H9 (cell line): ENCODE data around the gene CMSS1. TPM values are rescaled to one million over a fixed set of nuclear protein-coding genes. Genes with fewer than 3 reads are reported as not detected.

Experiments used
- DNase-seq: peaks from one replicate; pipeline ENCODE4 v3.0.0-alpha.2; 2017
- H2AFZ ChIP-seq: one replicate; pipeline ENCODE4 v1.6.1; 2013; ENCODE audit warnings: mild to moderate bottlenecking, low read length, control low read depth, moderate library complexity
- H2AK5ac ChIP-seq: 2 replicates; pipeline ENCODE4 v1.6.1; 2013; ENCODE audit warnings: low read length, control low read depth, mixed read lengths; ENCODE audit not compliant: insufficient read length
- H2BK120ac ChIP-seq: one replicate; pipeline ENCODE4 v1.6.1; 2013; ENCODE audit warnings: low read depth, mild to moderate bottlenecking, low read length, control low read depth, inconsistent platforms; ENCODE audit not compliant: poor library complexity, severe bottlenecking
- H2BK12ac ChIP-seq: 2 replicates; pipeline ENCODE4 v1.6.1; 2013; ENCODE audit warnings: low read length, control low read depth, mixed read lengths, low read depth; ENCODE audit not compliant: insufficient read length
- H2BK15ac ChIP-seq: 2 replicates; pipeline ENCODE4 v1.6.1; 2013; ENCODE audit warnings: low read depth, low read length, control low read depth
- H2BK20ac ChIP-seq: one replicate; pipeline ENCODE4 v1.6.1; 2013; ENCODE audit warnings: low read depth, mild to moderate bottlenecking, low read length, control low read depth, inconsistent platforms; ENCODE audit not compliant: poor library complexity, severe bottlenecking
- H2BK5ac ChIP-seq: 2 replicates; pipeline ENCODE4 v1.6.1; 2013; ENCODE audit warnings: low read length, control low read depth, mixed read lengths; ENCODE audit not compliant: insufficient read length
- H3K14ac ChIP-seq: 2 replicates; pipeline ENCODE4 v1.6.1; 2013; ENCODE audit warnings: low read length, control low read depth; ENCODE audit not compliant: insufficient read depth
- H3K18ac ChIP-seq: 2 replicates; pipeline ENCODE4 v1.6.1; 2013; ENCODE audit warnings: low read depth, mild to moderate bottlenecking, mixed read lengths, low read length, control low read depth; ENCODE audit not compliant: insufficient read length
- H3K23ac ChIP-seq: 2 replicates; pipeline ENCODE4 v1.6.1; 2013; ENCODE audit warnings: low read length, control low read depth, mixed read lengths, low read depth; ENCODE audit not compliant: insufficient read length
- H3K23me2 ChIP-seq: 2 replicates; pipeline ENCODE4 v1.6.1; 2013; ENCODE audit warnings: low read depth, mild to moderate bottlenecking, mixed read lengths, low read length, control low read depth; ENCODE audit not compliant: insufficient read length, poor library complexity, severe bottlenecking
- H3K27ac ChIP-seq: 2 replicates; pipeline ENCODE4 v1.5.1; 2013; ENCODE audit warnings: low read length, control low read depth, mixed read lengths, low read depth; ENCODE audit not compliant: insufficient read length
- H3K27me3 ChIP-seq: 2 replicates; pipeline ENCODE4 v1.6.1; 2013; ENCODE audit warnings: low read length, control low read depth, inconsistent platforms; ENCODE audit not compliant: insufficient read depth
- H3K4ac ChIP-seq: 2 replicates; pipeline ENCODE4 v1.6.1; 2013; ENCODE audit warnings: low read depth, mild to moderate bottlenecking, control low read depth, inconsistent platforms, low read length, moderate library complexity
- H3K4me1 ChIP-seq: 2 replicates; pipeline ENCODE4 v1.6.1; 2013; ENCODE audit warnings: low read length, control low read depth, inconsistent platforms; ENCODE audit not compliant: insufficient read depth
- H3K4me2 ChIP-seq: 2 replicates; pipeline ENCODE4 v1.6.1; 2013; ENCODE audit warnings: low read length, control low read depth, mixed read lengths; ENCODE audit not compliant: insufficient read length, insufficient read depth
- H3K56ac ChIP-seq: 2 replicates; pipeline ENCODE4 v1.6.1; 2013; ENCODE audit warnings: low read depth, mild to moderate bottlenecking, mixed read lengths, low read length, control low read depth; ENCODE audit not compliant: insufficient read length
- H3K79me1 ChIP-seq: 2 replicates; pipeline ENCODE4 v1.6.1; 2013; ENCODE audit warnings: low read depth, mild to moderate bottlenecking, moderate library complexity, low read length, control low read depth, inconsistent platforms; ENCODE audit not compliant: insufficient read depth, poor library complexity, severe bottlenecking
- H3K79me2 ChIP-seq: 2 replicates; pipeline ENCODE4 v1.6.1; 2013; ENCODE audit warnings: low read length, control low read depth, inconsistent platforms; ENCODE audit not compliant: insufficient read depth
- H3K9ac ChIP-seq: 2 replicates; pipeline ENCODE4 v1.6.1; 2013; ENCODE audit warnings: low read length, control low read depth, mixed read lengths; ENCODE audit not compliant: insufficient read length; ENCODE audit errors: extremely low read depth
- H3K9me3 ChIP-seq: one replicate; pipeline ENCODE4 v1.6.1; 2013; ENCODE audit warnings: low read depth, low read length, inconsistent platforms; ENCODE audit not compliant: control insufficient read depth
- H3T11ph ChIP-seq: one replicate; pipeline ENCODE4 v1.6.1; 2013; ENCODE audit warnings: mild to moderate bottlenecking, low read length, control low read depth, inconsistent platforms
- H4K20me1 ChIP-seq: one replicate; pipeline ENCODE4 v1.6.1; 2013; ENCODE audit not compliant: control insufficient read depth, insufficient read length, insufficient read depth
- H4K5ac ChIP-seq: 2 replicates; pipeline ENCODE4 v1.6.1; 2013; ENCODE audit warnings: low read depth, mild to moderate bottlenecking, mixed read lengths, low read length, control low read depth; ENCODE audit not compliant: insufficient read length
- H4K8ac ChIP-seq: replicated peaks from 2 replicates; pipeline ENCODE4 v1.6.1; 2013; ENCODE audit warnings: low read length, control low read depth, mixed read lengths, low read depth; ENCODE audit not compliant: insufficient read length
- H4K91ac ChIP-seq: 2 replicates; pipeline ENCODE4 v1.6.1; 2013; ENCODE audit warnings: low read depth, mild to moderate bottlenecking, moderate library complexity, mixed read lengths, low read length, control low read depth; ENCODE audit not compliant: insufficient read length
- H3K27ac Mint-ChIP-seq, 3 experiments: 2 replicates in 2 of 3; 3 replicates in 1 of 3; pipeline ENCODE4 v1.8.0; 2020 to 2021; ENCODE audit warnings: mixed read lengths in 3 of 3, mild to moderate bottlenecking in 1 of 3, moderate library complexity in 1 of 3
- H3K27me3 Mint-ChIP-seq: 2 replicates; pipeline ENCODE4 v1.8.0; 2021; ENCODE audit warnings: low read depth, mild to moderate bottlenecking, moderate library complexity, mixed read lengths
- H3K36me3 Mint-ChIP-seq, 3 experiments: 2 replicates in 2 of 3; 3 replicates in 1 of 3; pipeline ENCODE4 v1.8.0; 2020 to 2021; ENCODE audit warnings: low read depth in 3 of 3, mixed read lengths in 3 of 3; ENCODE audit not compliant: insufficient read depth in 1 of 3
- H3K4me1 Mint-ChIP-seq, 2 experiments: 2 replicates each; pipeline ENCODE4 v1.8.0; 2020; ENCODE audit warnings: mixed read lengths in 2 of 2
- H3K4me3 Mint-ChIP-seq, 2 experiments: 2 replicates in 1 of 2; 3 replicates in 1 of 2; pipeline ENCODE4 v1.8.0; 2020 to 2021; ENCODE audit warnings: mild to moderate bottlenecking in 2 of 2, mixed read lengths in 2 of 2, moderate library complexity in 1 of 2
- H3K9me3 Mint-ChIP-seq, 2 experiments: 2 replicates in 1 of 2; 3 replicates in 1 of 2; pipeline ENCODE4 v1.8.0; 2020; ENCODE audit warnings: mild to moderate bottlenecking in 2 of 2, mixed read lengths in 2 of 2, moderate library complexity in 1 of 2
- total RNA-seq: library from RNA; stranded (reverse); gene quantifications from 2 replicates; pipeline ENCODE4 v1.2.1, GENCODE V29; 2021
- TF ChIP-seq, protein P1 (sequence below): fragments of 200-600 bp; sonication (generic); conservative IDR thresholded peaks from 3 replicates; pipeline ENCODE4 v1.8.0; 2021; ENCODE audit warnings: antibody characterized with exemption, mild to moderate bottlenecking

The CMSS1 gene
- total RNA-seq, 1 experiment from 2014 or later, result 61.8 TPM

DNA sequence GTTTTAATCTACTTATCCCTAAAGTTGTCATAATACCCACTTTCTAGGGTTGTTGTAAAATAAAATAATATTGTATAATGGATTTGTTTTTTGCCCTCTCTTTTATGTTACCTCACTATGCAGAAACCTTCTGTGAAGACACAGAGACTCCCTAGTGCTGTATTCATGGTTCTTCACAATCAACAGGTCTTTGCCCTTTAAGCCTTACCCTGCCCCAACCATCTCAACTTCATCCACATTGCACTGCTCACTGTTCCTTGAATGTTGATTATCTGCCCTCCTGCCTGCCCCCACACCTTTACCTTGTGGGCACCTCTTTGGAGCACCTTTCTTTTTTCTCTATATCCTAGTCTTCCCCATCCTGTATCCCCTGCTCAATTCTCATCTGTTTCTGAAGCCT is 21.1 kb downstream of the CMSS1 start:
- Histone ChIP-seq H4K91ac (no peak overlapping the region), H3K56ac (no peak overlapping the region), H2BK120ac (no peak overlapping the region), H3K4me1 (no peaks in the 10 kb centered on the region), H3K27ac (no peak overlapping the region), H2BK5ac (no peak overlapping the region), H3K4me2 (no peak overlapping the region), H2AFZ (no peak overlapping the region), H2BK15ac (no peak overlapping the region), H3K27me3 (no peaks in the 10 kb centered on the region), H4K5ac (no peak overlapping the region), H3K4ac (no peak overlapping the region), H2BK20ac (no peak overlapping the region), H3K23ac (no peak overlapping the region), H3K9me3 (no peaks in the 10 kb centered on the region), H3K79me1 (peaks cover 3% of the 10 kb centered on the region), H3K23me2 (no peaks in the 10 kb centered on the region), H3K18ac (no peak overlapping the region), H4K8ac (no peak overlapping the region), H3K14ac (no peak overlapping the region), H3T11ph (no peak overlapping the region), H2BK12ac (no peak overlapping the region), H2AK5ac (no peak overlapping the region), H3K79me2 (peaks cover 3% of the 10 kb centered on the region; the same call in 1 of the 2 replicates), H4K20me1 (no peaks in the 10 kb centered on the region), H3K9ac (no peak overlapping the region)
- Mint-ChIP-seq H3K4me3 (no peak overlapping the region), H3K27ac (no peak overlapping the region), H3K4me1 (peaks cover 7 to 9% of the 10 kb centered on the region in 2 experiments; a peak in 2 of 4 replicates), H3K36me3 (no peaks in the 10 kb centered on the region), H3K9me3 (no peaks in the 10 kb centered on the region), H3K27me3 (no peaks in the 10 kb centered on the region)
- TF ChIP-seq, protein P1, sequence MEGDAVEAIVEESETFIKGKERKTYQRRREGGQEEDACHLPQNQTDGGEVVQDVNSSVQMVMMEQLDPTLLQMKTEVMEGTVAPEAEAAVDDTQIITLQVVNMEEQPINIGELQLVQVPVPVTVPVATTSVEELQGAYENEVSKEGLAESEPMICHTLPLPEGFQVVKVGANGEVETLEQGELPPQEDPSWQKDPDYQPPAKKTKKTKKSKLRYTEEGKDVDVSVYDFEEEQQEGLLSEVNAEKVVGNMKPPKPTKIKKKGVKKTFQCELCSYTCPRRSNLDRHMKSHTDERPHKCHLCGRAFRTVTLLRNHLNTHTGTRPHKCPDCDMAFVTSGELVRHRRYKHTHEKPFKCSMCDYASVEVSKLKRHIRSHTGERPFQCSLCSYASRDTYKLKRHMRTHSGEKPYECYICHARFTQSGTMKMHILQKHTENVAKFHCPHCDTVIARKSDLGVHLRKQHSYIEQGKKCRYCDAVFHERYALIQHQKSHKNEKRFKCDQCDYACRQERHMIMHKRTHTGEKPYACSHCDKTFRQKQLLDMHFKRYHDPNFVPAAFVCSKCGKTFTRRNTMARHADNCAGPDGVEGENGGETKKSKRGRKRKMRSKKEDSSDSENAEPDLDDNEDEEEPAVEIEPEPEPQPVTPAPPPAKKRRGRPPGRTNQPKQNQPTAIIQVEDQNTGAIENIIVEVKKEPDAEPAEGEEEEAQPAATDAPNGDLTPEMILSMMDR, result no peak
- no peak for DNase-seq
